ENCODE data around the gene ZNF426. TPM values are rescaled to one million over a fixed set of nuclear protein-coding genes. Genes with fewer than 3 reads are reported as not detected.
A peak's percentile ranks its signal among the peaks of the same experiment; 100 is the strongest.
"Not testable (repeated sequence)": the region's sequence is repeated elsewhere in the genome, so short reads cannot be mapped to it uniquely, and the experiment has no call there.

Gene ZNF426
- total RNA-seq, 2 experiments from 2014 or later: 13.5 to 13.6 TPM

- ChIA-PET POLR2A (interaction anchor here (1.9 kb wide), 1 partner anchor 12 kb away, joined by 5 read pairs; no protein-coding TSS in a partner anchor), CTCF (no interaction called here)
- no peak overlapping the region for H3K4me3 Mint-ChIP-seq
- peaks cover 17% of the 10 kb centered on the region for H3K4me1 Mint-ChIP-seq (ENCODE audit: low read depth)
- intact Hi-C loops (cut with micrococcal nuclease): no loop called here
- peaks cover 68% of the 10 kb centered on the region for H3K9me3 Mint-ChIP-seq
- H3K27me3 Mint-ChIP-seq: no peaks in the 10 kb centered on the region
- ATAC-seq: no peak
- H3K36me3 Mint-ChIP-seq (ENCODE audit: low read depth): peaks cover 97% of the 10 kb centered on the region
- TF ChIP-seq, protein P1, sequence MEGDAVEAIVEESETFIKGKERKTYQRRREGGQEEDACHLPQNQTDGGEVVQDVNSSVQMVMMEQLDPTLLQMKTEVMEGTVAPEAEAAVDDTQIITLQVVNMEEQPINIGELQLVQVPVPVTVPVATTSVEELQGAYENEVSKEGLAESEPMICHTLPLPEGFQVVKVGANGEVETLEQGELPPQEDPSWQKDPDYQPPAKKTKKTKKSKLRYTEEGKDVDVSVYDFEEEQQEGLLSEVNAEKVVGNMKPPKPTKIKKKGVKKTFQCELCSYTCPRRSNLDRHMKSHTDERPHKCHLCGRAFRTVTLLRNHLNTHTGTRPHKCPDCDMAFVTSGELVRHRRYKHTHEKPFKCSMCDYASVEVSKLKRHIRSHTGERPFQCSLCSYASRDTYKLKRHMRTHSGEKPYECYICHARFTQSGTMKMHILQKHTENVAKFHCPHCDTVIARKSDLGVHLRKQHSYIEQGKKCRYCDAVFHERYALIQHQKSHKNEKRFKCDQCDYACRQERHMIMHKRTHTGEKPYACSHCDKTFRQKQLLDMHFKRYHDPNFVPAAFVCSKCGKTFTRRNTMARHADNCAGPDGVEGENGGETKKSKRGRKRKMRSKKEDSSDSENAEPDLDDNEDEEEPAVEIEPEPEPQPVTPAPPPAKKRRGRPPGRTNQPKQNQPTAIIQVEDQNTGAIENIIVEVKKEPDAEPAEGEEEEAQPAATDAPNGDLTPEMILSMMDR (IDR thresholded peaks at IDR 0.05): no peak
- DNase-seq: no peak
- no peak overlapping the region for H3K27ac Mint-ChIP-seq
These were observed 31.8 kb upstream of the ZNF426 start for GRCh38 chr19:9570255-9570654.

GRCh38 chr19:9566729-9567128 is 28.3 kb upstream of the ZNF426 start:
- ATAC-seq (no peak), DNase-seq (no peak)
- intact Hi-C loops (cut with micrococcal nuclease): no loop called here
- no peaks in the 10 kb centered on the region for H3K4me1 Mint-ChIP-seq (ENCODE audit: low read depth)
- no peak overlapping the region for H3K4me3 Mint-ChIP-seq
- no peaks in the 10 kb centered on the region for H3K27me3 Mint-ChIP-seq
- no peak overlapping the region for H3K27ac Mint-ChIP-seq
- TF ChIP-seq, protein P1 (IDR thresholded peaks at IDR 0.05): no peak
- H3K9me3 Mint-ChIP-seq: peaks cover 67% of the 10 kb centered on the region
- POLR2A ChIA-PET: no interaction called here
- CTCF ChIA-PET: no interaction called here
- H3K36me3 Mint-ChIP-seq (ENCODE audit: low read depth): peaks cover 97% of the 10 kb centered on the region

DNA sequence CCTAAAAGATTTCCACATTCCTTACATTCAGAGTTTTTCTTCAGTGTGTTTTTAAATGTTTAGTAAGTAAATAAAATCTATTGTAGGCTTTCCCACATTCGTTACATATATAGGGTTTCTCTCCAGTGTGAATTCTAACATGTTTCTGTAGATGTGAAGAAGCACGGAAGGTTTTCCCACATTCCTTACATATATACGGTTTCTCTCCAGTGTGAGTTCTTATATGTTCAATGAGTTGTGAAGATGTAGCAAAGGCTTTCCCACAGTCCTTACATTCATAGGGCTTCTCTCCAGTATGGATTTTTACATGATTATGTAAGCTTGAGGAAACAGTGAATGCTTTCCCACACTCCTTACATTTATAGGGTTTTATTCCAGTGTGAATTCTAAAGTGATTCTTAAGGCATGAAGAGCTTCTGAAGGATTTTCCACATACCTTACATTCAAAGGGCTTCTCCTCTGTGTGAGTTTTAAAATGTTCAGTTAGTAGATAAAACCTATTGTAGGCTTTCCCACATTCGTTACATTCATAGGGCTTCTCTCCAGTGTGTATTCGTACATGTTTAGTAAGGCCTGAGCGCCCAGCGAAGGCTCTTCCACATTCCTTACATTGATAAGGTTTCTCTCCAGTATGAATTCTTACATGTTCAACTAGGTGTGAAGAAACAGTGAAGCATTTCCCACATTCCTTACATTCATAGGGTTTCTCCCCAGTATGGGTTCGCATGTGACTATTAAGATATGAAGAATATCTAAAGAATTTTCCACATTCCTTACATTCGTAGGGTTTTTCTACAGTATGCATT is 27.7 kb upstream of the ZNF426 start:
- TF ChIP-seq, protein P1 (IDR thresholded peaks at IDR 0.05): no peak
- no peak overlapping the region for H3K4me3 Mint-ChIP-seq

GRCh38 chr19:9552536-9553274 is 14.3 kb upstream of the ZNF426 start:
- H3K36me3 Mint-ChIP-seq (ENCODE audit: low read depth): peaks cover 25% of the 10 kb centered on the region
- ChIA-PET CTCF (interaction anchor here (1.0 kb wide), 1 partner anchor 34 kb away, joined by 3 read pairs; no protein-coding TSS in a partner anchor), POLR2A (no interaction called here)
- no peak for ATAC-seq
- H3K9me3 Mint-ChIP-seq: peaks cover 29% of the 10 kb centered on the region
- H3K4me3 Mint-ChIP-seq: no peak overlapping the region
- H3K27me3 Mint-ChIP-seq: no peaks in the 10 kb centered on the region
- intact Hi-C loops (cut with micrococcal nuclease): no loop called here
- TF ChIP-seq, protein P1 (IDR thresholded peaks at IDR 0.05): no peak
- no peak for DNase-seq
- H3K4me1 Mint-ChIP-seq (ENCODE audit: low read depth): no peaks in the 10 kb centered on the region
- H3K27ac Mint-ChIP-seq: no peak overlapping the region

More for the DNA sequence above, 27.7 kb upstream of the ZNF426 start:
- POLR2A ChIA-PET: no interaction called here
- H3K9me3 Mint-ChIP-seq: peaks cover 65% of the 10 kb centered on the region
- ATAC-seq: peak; percentile 17
- intact Hi-C loops (cut with micrococcal nuclease): no loop called here
- H3K36me3 Mint-ChIP-seq (ENCODE audit: low read depth): peaks cover 97% of the 10 kb centered on the region
- DNase-seq: no peak
- H3K4me1 Mint-ChIP-seq (ENCODE audit: low read depth): no peaks in the 10 kb centered on the region
- H3K27ac Mint-ChIP-seq: no peak overlapping the region
- CTCF ChIA-PET: no interaction called here
- no peaks in the 10 kb centered on the region for H3K27me3 Mint-ChIP-seq

DNA sequence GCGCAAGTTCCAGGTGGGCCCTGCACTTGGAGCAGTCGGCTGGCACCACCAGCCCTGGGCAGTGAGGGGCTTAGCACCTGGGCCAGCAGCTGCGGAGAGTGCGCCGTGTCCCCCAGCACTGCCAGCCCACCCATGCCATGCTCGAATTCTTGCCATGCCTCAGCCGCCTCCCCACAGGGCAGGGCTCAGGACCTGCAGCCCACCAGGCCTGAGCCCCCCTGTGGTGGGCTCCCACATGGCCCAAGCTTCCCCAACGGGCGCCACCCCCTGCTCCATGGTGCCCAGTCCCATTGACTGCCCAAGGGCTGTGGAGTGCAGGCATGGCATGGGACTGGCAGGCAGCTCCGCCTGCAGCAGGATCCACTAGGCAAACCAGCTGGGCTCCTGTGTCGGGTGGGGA is 9.4 kb upstream of the ZNF426 start:
- ChIA-PET POLR2A (no interaction called here), CTCF (no interaction called here)
- peaks cover 11% of the 10 kb centered on the region for H3K36me3 Mint-ChIP-seq (ENCODE audit: low read depth)
- no peak for DNase-seq
- no peak overlapping the region for H3K27ac Mint-ChIP-seq
- intact Hi-C loops (cut with micrococcal nuclease): no loop called here
- no peaks in the 10 kb centered on the region for H3K27me3 Mint-ChIP-seq
- no peak for ATAC-seq
- no peak overlapping the region for H3K4me3 Mint-ChIP-seq
- peaks cover 24% of the 10 kb centered on the region for H3K9me3 Mint-ChIP-seq
- TF ChIP-seq, protein P1 (IDR thresholded peaks at IDR 0.05): no peak
- no peaks in the 10 kb centered on the region for H3K4me1 Mint-ChIP-seq (ENCODE audit: low read depth)

DNA sequence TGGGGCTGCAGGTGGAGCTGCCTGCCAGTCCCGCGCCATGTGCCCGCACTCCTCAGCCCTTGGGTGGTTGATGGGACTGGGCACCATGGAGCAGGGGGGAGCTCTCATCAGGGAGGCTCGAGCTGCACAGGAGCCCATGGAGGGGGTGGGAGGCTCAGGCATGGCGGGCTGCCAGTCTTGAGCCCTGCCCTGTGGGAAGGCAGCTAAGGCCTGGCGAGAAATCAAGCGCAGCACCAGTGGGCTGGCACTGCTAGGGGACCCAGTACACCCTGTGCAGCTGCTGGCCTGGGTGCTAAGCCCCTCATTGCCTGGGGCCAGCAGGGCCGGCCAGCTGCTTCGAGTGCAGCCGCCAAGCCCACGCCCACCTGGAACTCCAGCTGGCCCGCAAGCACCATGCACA is 2.8 kb upstream of the ZNF426 start:
- POLR2A ChIA-PET; H3K27ac Mint-ChIP-seq; DNase-seq; intact Hi-C loops (cut with micrococcal nuclease); H3K4me3 Mint-ChIP-seq; ATAC-seq; CTCF ChIA-PET; H3K27me3 Mint-ChIP-seq: not testable (repeated sequence)
- Mint-ChIP-seq H3K9me3 (peaks cover 15% of the 10 kb centered on the region), H3K4me1 (ENCODE audit: low read depth) (peaks cover 12% of the 10 kb centered on the region), H3K36me3 (ENCODE audit: low read depth) (peaks cover 29% of the 10 kb centered on the region)

GRCh38 chr19:9539921-9540320 is 1.5 kb upstream of the ZNF426 start:
- H3K27me3 Mint-ChIP-seq; POLR2A ChIA-PET; DNase-seq; CTCF ChIA-PET; ATAC-seq; intact Hi-C loops (cut with micrococcal nuclease): not testable (repeated sequence)
- Mint-ChIP-seq H3K36me3 (ENCODE audit: low read depth) (peaks cover 43% of the 10 kb centered on the region), H3K4me3 (peak overlapping the region; percentile 97), H3K4me1 (ENCODE audit: low read depth) (peaks cover 14% of the 10 kb centered on the region), H3K27ac (peak overlapping the region; percentile 99), H3K9me3 (peaks cover 24% of the 10 kb centered on the region)

Measured in activated CD8-positive, alpha-beta T cell treated with anti-CD3 and anti-CD28 coated beads for 36 hours (primary cell).